Right lobe of liver (tissue), 6 donors: Measurements from ENCODE around the gene KDM8. TPM values are rescaled to one million over a fixed set of nuclear protein-coding genes. Genes with fewer than 3 reads are reported as not detected.

Experiments used
- ATAC-seq, 4 donors: fragments of 200-7000 bp; cut with Tn5 transposase; one replicate each; pipeline ENCODE4 v1.9.1; 2020; ENCODE audit warnings: mild to moderate bottlenecking in 4 of 4, moderate library complexity in 4 of 4
- DNase-seq, 3 donors: peaks; one replicate each; pipeline ENCODE4 v3.0.0-alpha.2; 2020
- H3K27ac ChIP-seq, 3 donors: fragments of 200-600 bp; one replicate each; pipeline ENCODE4 v1.8.0; 2022
- H3K27me3 ChIP-seq, 2 donors: fragments of 200-600 bp; one replicate each; pipeline ENCODE4 v1.8.0; 2022
- H3K36me3 ChIP-seq, 4 donors: fragments of 200-600 bp; sonication (generic) in 1 of 4; one replicate each; pipeline versions ENCODE4 v1.5.1 to v1.8.0; 2017 to 2022; ENCODE audit warnings: control low read depth in 1 of 4
- H3K4me1 ChIP-seq, 4 donors: fragments of 200-600 bp; sonication (generic) in 1 of 4; one replicate each; pipeline versions ENCODE4 v1.5.1 to v1.8.0; 2017 to 2022; ENCODE audit warnings: control low read depth in 1 of 4
- H3K4me3 ChIP-seq, 3 donors: fragments of 200-600 bp; one replicate each; pipeline ENCODE4 v1.8.0; 2022
- H3K9me3 ChIP-seq, 4 donors: fragments of 200-600 bp; sonication (generic) in 1 of 4; one replicate each; pipeline versions ENCODE4 v1.5.1 to v1.8.0; 2017 to 2022; ENCODE audit warnings: control low read depth in 1 of 4
- CTCF ChIP-seq, 4 donors: fragments of 200-600 bp in 3 of 4; fragments of 450-650 bp in 1 of 4; IDR thresholded peaks; one replicate each; pipeline versions ENCODE4 v1.5.1 to v1.8.0; 2016 to 2022; ENCODE audit warnings: antibody characterized with exemption in 4 of 4, mild to moderate bottlenecking in 2 of 4
- POLR2A ChIP-seq: fragments of 450-650 bp; IDR thresholded peaks from one replicate; pipeline ENCODE4 v1.6.1; 2017; ENCODE audit warnings: antibody characterized with exemption, mild to moderate bottlenecking
- WGBS: methylation state at CpG from one replicate; pipeline ENCODE4 v1.1.6; 2018; ENCODE audit warnings: low coverage, low lambda C conversion rate; ENCODE audit not compliant: insufficient coverage; ENCODE audit errors: missing lambda C conversion rate; 5-methylcytosine and 5-hydroxymethylcytosine counted together
- intact Hi-C, 2 donors: fragments of 100-400 bp; cut with DNase I; formaldehyde crosslinking; loops; one replicate each; pipeline versions ENCODE4 v1.11.2 to v1.14.1; 2022
- total RNA-seq, 6 experiments: library from RNA; depleted of rRNA in 2 of 6; stranded (reverse); fragments of >200 nt in 2 of 6; fragmentation: NEBNext Ultra II Directional in 3 of 6; extraction: Animal tissue kit (Norgen Biotek cat#: 25700) in 3 of 6; gene quantifications; one replicate each; pipeline versions ENCODE4 v1.1.0 to v1.2.4, GENCODE V29; 2016 to 2023
- donor health status: DM: no; HTN: yes; CAD: no.
- donor health status: DM: no; HTN: no; CAD: no.
- donor health status: DM: no; HTN: no; CAD: no.
- donor health status: DM: no; HTN: yes; CAD: no.
- donor health status: DM: no; HTN: yes; CAD: no.

KDM8 gene
- total RNA-seq, 6 experiments from 2014 or later, result 11.2 to 153 (median 66.7) TPM

- H3K27ac ChIP-seq, result no peak overlapping the region
These were observed 17.2 kb downstream of the KDM8 start for GRCh38 chr16:27220527-27220926.

GRCh38 chr16:27220991-27221390 is 17.7 kb downstream of the KDM8 start:
- peaks cover 0 to 31% (median 1%) of the 10 kb centered on the region in 4 donors for H3K36me3 ChIP-seq
- no peak overlapping the region for H3K4me3 ChIP-seq
- H3K27me3 ChIP-seq, result no peaks in the 10 kb centered on the region
- TF ChIP-seq POLR2A (no peak), CTCF (IDR thresholded peaks at IDR 0.05) (no peak)
- intact Hi-C loops, result loop anchor here (10.0 kb wide), 2 partner anchors 46 to 234 kb away; no protein-coding TSS in a partner anchor
- no peak for ATAC-seq
- peaks cover 0 to 36% (median 21%) of the 10 kb centered on the region in 4 donors for H3K4me1 ChIP-seq
- WGBS, result no CpG with 5 or more reads among the region's 16 CpGs
- peak overlapping the region in 1 of 3 donors; percentile 75 for H3K27ac ChIP-seq
- no peaks in the 10 kb centered on the region for H3K9me3 ChIP-seq
- peak in 1 of 3 donors; percentile 48 for DNase-seq

More at GRCh38 chr16:27220527-27220926, 17.2 kb downstream of the KDM8 start:
- Histone ChIP-seq H3K4me1 (peaks cover 0 to 38% (median 22%) of the 10 kb centered on the region in 4 donors), H3K9me3 (no peaks in the 10 kb centered on the region), H3K4me3 (no peak overlapping the region), H3K36me3 (peaks cover 0 to 31% (median 1%) of the 10 kb centered on the region in 4 donors), H3K27me3 (no peaks in the 10 kb centered on the region)
- TF ChIP-seq POLR2A, result no peak
- no peak for TF ChIP-seq CTCF (IDR thresholded peaks at IDR 0.05)
- intact Hi-C loops, result loop anchor here (10.0 kb wide), 2 partner anchors 46 to 234 kb away; no protein-coding TSS in a partner anchor
- DNase-seq, result no peak
- ATAC-seq, result no peak
- WGBS, result 85% methylated on average over 4 of the region's 8 CpGs

- DNase-seq, result peak in 1 of 3 donors; percentile 49
- H3K27ac ChIP-seq, result peak overlapping the region; percentile 43 to 75 (median 49)
- TF ChIP-seq POLR2A (no peak), CTCF (IDR thresholded peaks at IDR 0.05) (no peak)
- peak in 2 of 4 donors; percentile 2 to 26 for ATAC-seq
- 78% methylated on average over 4 of the region's 8 CpGs for WGBS
- no peaks in the 10 kb centered on the region for H3K9me3 ChIP-seq
- no peaks in the 10 kb centered on the region for H3K27me3 ChIP-seq
- H3K4me3 ChIP-seq, result no peak overlapping the region
- peaks cover 0 to 36% (median 18%) of the 10 kb centered on the region in 4 donors for H3K4me1 ChIP-seq
- H3K36me3 ChIP-seq, result peaks cover 0 to 31% (median 1%) of the 10 kb centered on the region in 4 donors
- intact Hi-C loops, result loop anchor here (10.0 kb wide), 2 partner anchors 47 to 233 kb away; no protein-coding TSS in a partner anchor
These were observed 18.4 kb downstream of the KDM8 start for GRCh38 chr16:27221576-27222248.

DNA sequence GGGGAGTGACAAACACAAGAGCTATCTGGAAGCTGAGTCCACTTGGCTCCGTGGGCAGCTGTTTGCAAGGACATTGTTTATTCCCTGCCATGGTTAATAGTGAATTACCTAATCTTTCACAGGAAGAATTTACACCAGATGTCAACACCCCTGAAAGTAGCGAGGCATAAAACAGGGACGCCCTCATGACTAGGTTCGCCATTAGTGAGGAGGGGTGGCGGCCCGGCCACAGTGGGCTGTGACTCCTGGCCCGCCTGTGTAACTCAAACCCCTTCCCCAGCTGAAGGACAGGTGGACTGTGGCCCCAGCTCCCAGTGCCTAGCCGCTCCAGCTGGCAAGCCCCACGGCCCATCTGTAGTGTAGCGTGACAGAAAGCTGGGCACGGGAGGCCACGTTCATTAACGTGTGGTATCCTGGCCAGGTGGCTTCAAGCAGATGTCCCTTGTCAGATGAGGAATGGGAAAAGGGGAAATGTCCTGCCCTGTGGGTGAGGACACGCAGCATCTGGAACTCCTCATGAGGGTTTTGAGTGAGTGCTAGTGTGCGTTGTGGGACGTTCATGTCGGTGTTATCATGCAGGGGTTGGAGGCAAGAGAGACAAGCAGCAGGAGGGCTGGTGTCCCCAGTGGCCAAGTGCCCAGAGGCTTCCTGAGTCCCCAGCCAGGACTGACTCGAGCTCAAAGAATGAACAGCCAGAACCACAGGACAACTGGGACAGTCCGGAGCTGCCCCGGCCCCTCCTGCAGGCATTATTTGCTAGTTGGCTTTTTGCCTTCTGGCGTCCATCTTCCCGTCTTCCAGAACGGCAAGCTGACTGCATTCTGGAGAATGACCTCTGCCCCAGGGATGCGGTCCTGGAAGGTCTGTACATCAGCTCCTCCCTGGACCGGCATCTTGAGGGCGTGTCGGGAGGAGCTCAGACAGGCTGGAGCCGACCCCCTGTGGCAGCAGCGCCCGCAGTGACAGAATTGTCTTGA is 19.2 kb downstream of the KDM8 start:
- DNase-seq (peak in 2 of 3 donors; percentile 78 to 80), ATAC-seq (peak; percentile 55 to 65 (median 60))
- WGBS, result 48% methylated on average over 10 of the region's 30 CpGs
- Histone ChIP-seq H3K27ac (peak overlapping the region; percentile 43 to 75 (median 49)), H3K36me3 (peaks cover 0 to 29% (median 1%) of the 10 kb centered on the region in 4 donors), H3K4me3 (peak overlapping the region in 1 of 3 donors; percentile 5), H3K4me1 (peaks cover 0 to 30% (median 15%) of the 10 kb centered on the region in 4 donors), H3K27me3 (no peaks in the 10 kb centered on the region), H3K9me3 (no peaks in the 10 kb centered on the region)
- peak; percentile 3 for TF ChIP-seq POLR2A
- no peak for TF ChIP-seq CTCF (IDR thresholded peaks at IDR 0.05)
- intact Hi-C loops, result loop anchor here (10.0 kb wide), 2 partner anchors 48 to 232 kb away; no protein-coding TSS in a partner anchor
